H1 (cell line): ENCODE results near the gene AP2B1. TPM values are rescaled to one million over a fixed set of nuclear protein-coding genes. Genes with fewer than 3 reads are reported as not detected.
A peak's percentile ranks its signal among the peaks of the same experiment; 100 is the strongest.

Source experiments
- ASH2L ChIP-seq: fragments of 200-600, 300-600 bp; sonication (generic); IDR thresholded peaks from one replicate; pipeline ENCODE4 v1.7.1; 2017; ENCODE audit warnings: low read length
- ATF3 ChIP-seq: IDR thresholded peaks from 2 replicates; pipeline ENCODE4 v1.6.1; 2011; ENCODE audit warnings: low read depth, mild to moderate bottlenecking, low read length; ENCODE audit not compliant: insufficient read depth
- BCL11A ChIP-seq, 2 experiments: IDR thresholded peaks; one replicate each; pipeline ENCODE4 v1.6.1; 2011; ENCODE audit warnings: low read depth in 2 of 2, low read length in 2 of 2, mild to moderate bottlenecking in 2 of 2
- BRCA1 ChIP-seq: IDR thresholded peaks from 2 replicates; pipeline ENCODE4 v1.6.1; 2012; ENCODE audit warnings: low read depth, low read length, improper control_type of control experiment
- CHD2 ChIP-seq: IDR thresholded peaks from 2 replicates; pipeline ENCODE4 v1.6.1; 2012; ENCODE audit warnings: low read length, improper control_type of control experiment
- CREB1 ChIP-seq: IDR thresholded peaks from 2 replicates; pipeline ENCODE4 v1.6.1; 2012; ENCODE audit warnings: inconsistent platforms
- CTBP2 ChIP-seq: IDR thresholded peaks from 2 replicates; pipeline ENCODE4 v1.7.0; 2011; ENCODE audit warnings: borderline replicate concordance, mild to moderate bottlenecking, moderate library complexity, mixed read lengths, low read length; ENCODE audit not compliant: insufficient read depth, insufficient read length
- EP300 ChIP-seq, 2 experiments: IDR thresholded peaks; 1 replicate in 1 of 2; 2 replicates in 1 of 2; pipeline ENCODE4 v1.6.1; 2011 to 2012; ENCODE audit warnings: low read depth in 2 of 2, low read length in 2 of 2, mild to moderate bottlenecking in 2 of 2, borderline replicate concordance in 1 of 2, inconsistent platforms in 1 of 2, moderate library complexity in 1 of 2
- HDAC2 ChIP-seq, 2 experiments: fragments of 300-600 bp in 1 of 2; sonication (generic) in 1 of 2; IDR thresholded peaks; 2 replicates each; pipeline ENCODE4 v1.6.1; 2011 to 2012; ENCODE audit warnings: low read depth in 2 of 2, low read length in 2 of 2, mild to moderate bottlenecking in 2 of 2, moderate library complexity in 2 of 2, borderline replicate concordance in 1 of 2, inconsistent platforms in 1 of 2
- JUN ChIP-seq: IDR thresholded peaks from 2 replicates; pipeline ENCODE4 v1.6.1; 2011; ENCODE audit warnings: low read depth, mild to moderate bottlenecking, improper control_type of control experiment, low read length
- POLR2A ChIP-seq, 2 experiments: IDR thresholded peaks; 1 replicate in 1 of 2; 2 replicates in 1 of 2; pipeline ENCODE4 v1.6.1; 2011; ENCODE audit warnings: low read depth in 2 of 2, low read length in 2 of 2, mild to moderate bottlenecking in 2 of 2; ENCODE audit errors: control extremely low read depth in 1 of 2
- RBBP5 ChIP-seq: IDR thresholded peaks from 2 replicates; pipeline ENCODE4 v1.7.1; 2012; ENCODE audit warnings: low read depth, mild to moderate bottlenecking, inconsistent platforms, low read length, moderate library complexity, borderline replicate concordance
- SAP30 ChIP-seq: fragments of 300-600 bp; sonication (generic); IDR thresholded peaks from 2 replicates; pipeline ENCODE4 v1.7.1; 2012; ENCODE audit warnings: low read length, moderate library complexity, mild to moderate bottlenecking, inconsistent platforms; ENCODE audit not compliant: insufficient read depth, insufficient replicate concordance
- SIX5 ChIP-seq: IDR thresholded peaks from 2 replicates; pipeline ENCODE4 v1.6.1; 2011; ENCODE audit warnings: mild to moderate bottlenecking, low read depth, low read length
- SP1 ChIP-seq: IDR thresholded peaks from 2 replicates; pipeline ENCODE4 v1.6.1; 2011; ENCODE audit warnings: low read depth, low read length
- SP2 ChIP-seq: IDR thresholded peaks from 2 replicates; pipeline ENCODE4 v1.6.1; 2012; ENCODE audit warnings: mild to moderate bottlenecking, low read length, inconsistent platforms
- TAF1 ChIP-seq: IDR thresholded peaks from 2 replicates; pipeline ENCODE4 v1.6.1; 2011; ENCODE audit warnings: mild to moderate bottlenecking, low read depth, low read length
- TAF7 ChIP-seq: optimal IDR thresholded peaks from 2 replicates; pipeline ENCODE3; 2011; ENCODE audit warnings: low read depth, mild to moderate bottlenecking, inconsistent platforms, low read length, moderate library complexity, borderline replicate concordance
- TCF12 ChIP-seq: IDR thresholded peaks from 2 replicates; pipeline ENCODE4 v1.6.1; 2011; ENCODE audit warnings: low read depth, mild to moderate bottlenecking, low read length
- YY1 ChIP-seq: IDR thresholded peaks from 2 replicates; pipeline ENCODE4 v1.6.1; 2011; ENCODE audit warnings: low read depth, mild to moderate bottlenecking, low read length
- polyA plus RNA-seq, 7 experiments: library from polyadenylated mRNA; depleted of rRNA in 3 of 7; stranded (reverse) in 5 of 7; unstranded in 2 of 7; fragments of >200 nt in 5 of 7; fragments of 200-250 nt in 2 of 7; gene quantifications; 1 replicate in 5 of 7; 2 replicates in 1 of 7; 4 replicates in 1 of 7; pipeline versions ENCODE4 v1.2.1 to v1.2.3, GENCODE V29; 2011 to 2013; ENCODE audit warnings: missing spikeins in 2 of 7, mixed read lengths in 2 of 7
- total RNA-seq: library from RNA; stranded (reverse); fragmentation: NEBNext Ultra II Directional; extraction: Animal tissue kit (Norgen Biotek cat#: 25700); gene quantifications from 2 replicates; pipeline ENCODE4 v1.2.1, GENCODE V29; 2021
- TF ChIP-seq, protein P1 (sequence below): IDR thresholded peaks from 2 replicates; pipeline ENCODE4 v1.6.1; 2012; ENCODE audit warnings: low read length, inconsistent platforms

Gene AP2B1
- total and polyA plus RNA-seq, 2 of the 8 experiments (the other 6 are each of a cell fraction or from before 2014, with no cell fraction given): 95.5 to 199 TPM

- TF ChIP-seq BCL11A (IDR thresholded peaks at IDR 0.05; ENCODE audit: low read depth in 2 of 2, low read length in 2 of 2): no peak
- TF ChIP-seq, protein P1, sequence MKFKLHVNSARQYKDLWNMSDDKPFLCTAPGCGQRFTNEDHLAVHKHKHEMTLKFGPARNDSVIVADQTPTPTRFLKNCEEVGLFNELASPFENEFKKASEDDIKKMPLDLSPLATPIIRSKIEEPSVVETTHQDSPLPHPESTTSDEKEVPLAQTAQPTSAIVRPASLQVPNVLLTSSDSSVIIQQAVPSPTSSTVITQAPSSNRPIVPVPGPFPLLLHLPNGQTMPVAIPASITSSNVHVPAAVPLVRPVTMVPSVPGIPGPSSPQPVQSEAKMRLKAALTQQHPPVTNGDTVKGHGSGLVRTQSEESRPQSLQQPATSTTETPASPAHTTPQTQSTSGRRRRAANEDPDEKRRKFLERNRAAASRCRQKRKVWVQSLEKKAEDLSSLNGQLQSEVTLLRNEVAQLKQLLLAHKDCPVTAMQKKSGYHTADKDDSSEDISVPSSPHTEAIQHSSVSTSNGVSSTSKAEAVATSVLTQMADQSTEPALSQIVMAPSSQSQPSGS: peak; percentile 95
- TF ChIP-seq ASH2L: peak; percentile 96
- TF ChIP-seq CTBP2: peak; percentile 53
- peak; percentile 76 for TF ChIP-seq SIX5
- TF ChIP-seq TCF12: peak; percentile 60; the same call in 1 of the 2 replicates
- TF ChIP-seq BRCA1: peak; percentile 75
- peak; percentile 60; the same call in 1 of the 2 replicates for TF ChIP-seq CHD2
- TF ChIP-seq TAF7: peak; percentile 83
- TF ChIP-seq RBBP5: no peak
- peak; percentile 75 for TF ChIP-seq SP1
- peak; percentile 38 to 84 for TF ChIP-seq POLR2A (IDR thresholded peaks at IDR 0.05; ENCODE audit: control extremely low read depth in 1 of 2, low read depth in 2 of 2, low read length in 2 of 2)
- TF ChIP-seq JUN: peak; percentile 80; the same call in 1 of the 2 replicates
- peak; percentile 60 for TF ChIP-seq SAP30
- peak; percentile 100 for TF ChIP-seq YY1
- peak in 1 of 2 experiments; percentile 57; a peak in 1 of 3 replicates for TF ChIP-seq EP300 (IDR thresholded peaks at IDR 0.05; ENCODE audit: borderline replicate concordance in 1 of 2, low read depth in 2 of 2, low read length in 2 of 2)
- peak; percentile 95 for TF ChIP-seq ATF3
- TF ChIP-seq HDAC2 (IDR thresholded peaks at IDR 0.05; ENCODE audit: borderline replicate concordance in 1 of 2, low read depth in 2 of 2, low read length in 2 of 2): peak in 1 of 2 experiments; percentile 91; a peak in 2 of 4 replicates
- peak; percentile 94 for TF ChIP-seq TAF1
- no peak for TF ChIP-seq SP2
- peak; percentile 100 for TF ChIP-seq CREB1
Observed at GRCh38 chr17:35587074-35587961, at the start of gene AP2B1 (continued).
